ENCODE data around the gene CHDH. TPM values are rescaled to one million over a fixed set of nuclear protein-coding genes. Genes with fewer than 3 reads are reported as not detected.

CHDH gene
- total and polyA plus RNA-seq, 9 donors: 0.85 to 7.0 (median 4.1) TPM

- no peak for TF ChIP-seq POLR2A (IDR thresholded peaks at IDR 0.05)
- 85 to 90% (median 88%) methylated on average over 5 of the region's 5 CpGs for WGBS, 3 donors
- Histone ChIP-seq H3K9me3 (no peaks in the 10 kb centered on the region), H3K27ac (no peak overlapping the region), H3K27me3 (no peaks in the 10 kb centered on the region), H3K36me3 (no peaks in the 10 kb centered on the region), H3K4me1 (ENCODE audit: insufficient read depth) (no peaks in the 10 kb centered on the region), H3K4me3 (no peak overlapping the region)
- intact Hi-C loops (cut with DNase I): no loop called here
- no peak for DNase-seq
Observed at GRCh38 chr3:53865732-53866499, 19.7 kb upstream of the CHDH start.

- Histone ChIP-seq H3K27ac (no peak overlapping the region), H3K27me3 (no peaks in the 10 kb centered on the region), H3K4me1 (ENCODE audit: insufficient read depth) (no peaks in the 10 kb centered on the region), H3K9me3 (no peaks in the 10 kb centered on the region), H3K36me3 (no peaks in the 10 kb centered on the region), H3K4me3 (no peak overlapping the region)
- intact Hi-C loops (cut with DNase I): no loop called here
- 88 to 90% (median 88%) methylated on average over 1 of the region's 1 CpG for WGBS, 3 donors
- TF ChIP-seq POLR2A (IDR thresholded peaks at IDR 0.05): no peak
- no peak for TF ChIP-seq EP300 (IDR thresholded peaks at IDR 0.05)
- no peak for TF ChIP-seq CTCF (IDR thresholded peaks at IDR 0.05)
- no peak for DNase-seq
Observed at GRCh38 chr3:53863145-53863544, 16.9 kb upstream of the CHDH start.

- Histone ChIP-seq H3K36me3 (no peaks in the 10 kb centered on the region), H3K4me1 (ENCODE audit: insufficient read depth) (no peaks in the 10 kb centered on the region), H3K4me3 (no peak overlapping the region), H3K9me3 (no peaks in the 10 kb centered on the region), H3K27ac (no peak overlapping the region), H3K27me3 (no peaks in the 10 kb centered on the region)
- intact Hi-C loops (cut with DNase I): no loop called here
- TF ChIP-seq POLR2A (IDR thresholded peaks at IDR 0.05) (no peak), EP300 (IDR thresholded peaks at IDR 0.05) (no peak), CTCF (IDR thresholded peaks at IDR 0.05) (no peak)
- DNase-seq: no peak
- WGBS, 3 donors: 92 to 95% (median 93%) methylated on average over 3 of the region's 3 CpGs
Observed at GRCh38 chr3:53862241-53862640, 16.0 kb upstream of the CHDH start.

GRCh38 chr3:53860196-53860595 is 14.0 kb upstream of the CHDH start:
- Histone ChIP-seq H3K4me3 (no peak overlapping the region), H3K4me1 (ENCODE audit: insufficient read depth) (no peaks in the 10 kb centered on the region), H3K9me3 (no peaks in the 10 kb centered on the region), H3K36me3 (no peaks in the 10 kb centered on the region), H3K27ac (no peak overlapping the region), H3K27me3 (no peaks in the 10 kb centered on the region)
- 54 to 73% (median 70%) methylated on average over 4 of the region's 4 CpGs for WGBS, 3 donors
- intact Hi-C loops (cut with DNase I): no loop called here
- DNase-seq: no peak
- TF ChIP-seq CTCF (IDR thresholded peaks at IDR 0.05) (no peak), POLR2A (IDR thresholded peaks at IDR 0.05) (no peak), EP300 (IDR thresholded peaks at IDR 0.05) (no peak)

GRCh38 chr3:53859178-53859577 is 13.0 kb upstream of the CHDH start:
- H3K4me3 ChIP-seq: no peak overlapping the region
- no peaks in the 10 kb centered on the region for H3K9me3 ChIP-seq
- WGBS, 3 donors: 87 to 94% (median 89%) methylated on average over 6 of the region's 6 CpGs
- H3K4me1 ChIP-seq (ENCODE audit: insufficient read depth): no peaks in the 10 kb centered on the region
- DNase-seq: no peak
- no peak for TF ChIP-seq POLR2A (IDR thresholded peaks at IDR 0.05)
- no peak for TF ChIP-seq CTCF (IDR thresholded peaks at IDR 0.05)
- no peak for TF ChIP-seq EP300 (IDR thresholded peaks at IDR 0.05)
- H3K36me3 ChIP-seq: no peaks in the 10 kb centered on the region
- intact Hi-C loops (cut with DNase I): no loop called here
- H3K27ac ChIP-seq: no peak overlapping the region
- H3K27me3 ChIP-seq: no peaks in the 10 kb centered on the region
